Ishikawa (cell line): ENCODE data around the gene RPS6KA4.

Source experiments
- CREB1 ChIP-seq: IDR thresholded peaks from 2 replicates; pipeline ENCODE4 v1.6.1; 2012; ENCODE audit warnings: low read depth
- EGR1 ChIP-seq: IDR thresholded peaks from 2 replicates; pipeline ENCODE4 v1.6.1; 2012
- EP300 ChIP-seq: IDR thresholded peaks from 2 replicates; pipeline ENCODE4 v1.6.1; 2012; ENCODE audit warnings: borderline replicate concordance
- FOXM1 ChIP-seq: IDR thresholded peaks from 2 replicates; pipeline ENCODE4 v1.6.1; 2012; ENCODE audit warnings: low read depth, borderline replicate concordance
- MAX ChIP-seq: IDR thresholded peaks from 2 replicates; pipeline ENCODE4 v1.6.1; 2012
- NFIC ChIP-seq: IDR thresholded peaks from 2 replicates; pipeline ENCODE4 v1.6.1; 2012
- RAD21 ChIP-seq: IDR thresholded peaks from 2 replicates; pipeline ENCODE4 v1.6.1; 2012; ENCODE audit warnings: low read depth
- REST ChIP-seq: IDR thresholded peaks from 2 replicates; pipeline ENCODE4 v1.6.1; 2012; ENCODE audit warnings: low read depth, mild to moderate bottlenecking
- TAF1 ChIP-seq: IDR thresholded peaks from 2 replicates; pipeline ENCODE4 v1.6.1; 2012; ENCODE audit warnings: low read depth, mild to moderate bottlenecking
- TCF12 ChIP-seq: IDR thresholded peaks from 2 replicates; pipeline ENCODE4 v1.6.1; 2012; ENCODE audit warnings: low read depth
- TEAD4 ChIP-seq: IDR thresholded peaks from 2 replicates; pipeline ENCODE4 v1.6.1; 2012
- USF1 ChIP-seq: IDR thresholded peaks from 2 replicates; pipeline ENCODE4 v1.6.1; 2012
- YY1 ChIP-seq: IDR thresholded peaks from 2 replicates; pipeline ENCODE4 v1.6.1; 2012; ENCODE audit warnings: low read depth
- ZBTB7A ChIP-seq: IDR thresholded peaks from 2 replicates; pipeline ENCODE4 v1.6.1; 2012; ENCODE audit warnings: low read depth

The RPS6KA4 gene

GRCh38 chr11:64384981-64385944 lies 26.3 kb downstream of the RPS6KA4 start:
- TF ChIP-seq EP300 (no peak), EGR1 (no peak), TAF1 (no peak), TCF12 (no peak), TEAD4 (no peak), ZBTB7A (no peak)

GRCh38 chr11:64385945-64386704 lies 27.2 kb downstream of the RPS6KA4 start:
- TF ChIP-seq TAF1 (no peak), RAD21 (no peak), REST (no peak), FOXM1 (no peak), ZBTB7A (no peak), TEAD4 (no peak), TCF12 (no peak), CREB1 (no peak), EP300 (no peak), USF1 (no peak), EGR1 (no peak), YY1 (no peak)

- TF ChIP-seq CREB1, result no peak
- no peak for TF ChIP-seq EP300
Observed at GRCh38 chr11:64387916-64388315, 29.0 kb downstream of the RPS6KA4 start.

GRCh38 chr11:64388894-64389293 lies 29.9 kb downstream of the RPS6KA4 start:
- TF ChIP-seq EP300 (no peak), MAX (no peak), REST (no peak), RAD21 (no peak), USF1 (no peak), CREB1 (no peak), TCF12 (no peak), NFIC (no peak), ZBTB7A (no peak), TEAD4 (no peak)

- no peak for TF ChIP-seq FOXM1
- TF ChIP-seq REST, result no peak
- TF ChIP-seq USF1, result no peak
- no peak for TF ChIP-seq NFIC
- no peak for TF ChIP-seq TAF1
- no peak for TF ChIP-seq MAX
- TF ChIP-seq YY1, result no peak
- TF ChIP-seq ZBTB7A, result no peak
Observed at GRCh38 chr11:64389851-64390250, 30.9 kb downstream of the RPS6KA4 start.
